ENCODE data around the gene KCTD2. TPM values are rescaled to one million over a fixed set of nuclear protein-coding genes. Genes with fewer than 3 reads are reported as not detected.
"Not testable (repeated sequence)": the region's sequence is repeated elsewhere in the genome, so short reads cannot be mapped to it uniquely, and the experiment has no call there.

Gene KCTD2
- polyA plus RNA-seq, 3 donors: 32.4 to 33.9 (median 33.3) TPM

DNA sequence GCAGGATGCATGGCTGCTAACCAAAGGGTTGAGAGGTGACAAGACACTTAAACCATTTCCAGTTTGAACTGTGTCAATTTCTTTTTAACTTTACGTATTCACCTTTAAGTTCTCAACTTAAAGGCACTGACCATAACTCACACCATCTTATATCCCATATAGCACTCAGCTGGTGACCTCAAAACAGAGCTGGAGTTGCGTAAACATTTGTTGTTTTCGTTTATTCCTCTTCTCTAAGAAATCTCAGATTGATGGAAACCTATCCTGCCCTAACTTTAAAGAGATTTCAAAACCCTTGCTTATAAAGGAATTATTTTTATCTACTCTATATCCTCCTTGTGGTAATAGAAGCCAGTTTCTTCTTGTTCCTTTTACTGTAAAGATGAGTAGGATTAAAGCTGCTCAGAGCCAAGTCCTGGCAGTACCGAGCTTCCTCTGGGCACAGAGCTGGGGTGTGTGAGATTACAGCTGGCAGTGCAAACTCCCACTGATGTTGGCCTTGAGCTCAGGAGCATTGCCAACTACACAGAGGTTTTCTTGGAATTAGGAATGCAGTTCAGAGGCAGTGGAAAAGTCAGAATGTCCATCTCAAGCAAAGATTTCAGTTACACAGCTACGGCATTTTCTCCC, 1.3 kb downstream of the KCTD2 start:
- no peak for DNase-seq (ENCODE audit: low read depth in 3 of 3, low spot score in 2 of 3)

DNA sequence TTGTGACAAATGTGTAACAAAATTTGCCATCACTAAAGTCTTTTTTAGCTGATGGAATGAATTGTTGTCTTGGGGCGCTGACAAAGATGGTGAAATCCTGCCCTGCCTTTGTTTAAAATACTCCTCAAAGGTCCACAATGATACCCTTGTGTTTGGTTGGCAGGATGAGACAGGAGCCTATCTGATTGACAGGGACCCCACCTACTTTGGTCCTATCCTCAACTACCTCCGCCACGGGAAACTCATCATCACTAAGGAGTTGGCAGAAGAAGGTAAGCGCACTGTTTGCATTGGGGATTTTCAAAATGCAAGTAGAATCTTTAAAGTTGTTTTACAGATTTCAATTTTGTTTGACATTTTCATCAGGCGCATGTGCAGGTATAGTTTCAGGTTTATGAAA, 2.0 kb downstream of the KCTD2 start:
- DNase-seq (ENCODE audit: low read depth in 3 of 3, low spot score in 2 of 3): no peak

DNA sequence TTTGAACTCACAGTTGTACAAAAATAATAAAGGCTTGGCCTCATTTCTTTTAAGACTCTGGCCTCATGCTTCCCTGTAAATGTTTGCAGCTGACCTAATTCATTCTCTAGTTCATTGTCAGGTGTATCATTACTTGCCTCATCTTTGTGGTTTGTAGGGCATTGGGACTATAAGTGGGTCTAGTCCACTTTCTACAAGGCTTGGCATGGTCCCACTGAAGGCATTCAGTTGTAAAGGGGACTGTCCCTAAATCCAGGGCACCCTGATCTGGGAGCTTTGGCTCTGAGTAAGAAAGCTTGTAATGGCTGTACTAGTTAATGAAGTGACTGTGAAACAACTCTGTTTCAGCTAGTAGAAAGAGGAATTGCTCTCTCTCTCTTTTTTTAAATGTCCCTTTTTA, 2.7 kb downstream of the KCTD2 start:
- DNase-seq (ENCODE audit: low read depth in 3 of 3, low spot score in 2 of 3): no peak

DNA sequence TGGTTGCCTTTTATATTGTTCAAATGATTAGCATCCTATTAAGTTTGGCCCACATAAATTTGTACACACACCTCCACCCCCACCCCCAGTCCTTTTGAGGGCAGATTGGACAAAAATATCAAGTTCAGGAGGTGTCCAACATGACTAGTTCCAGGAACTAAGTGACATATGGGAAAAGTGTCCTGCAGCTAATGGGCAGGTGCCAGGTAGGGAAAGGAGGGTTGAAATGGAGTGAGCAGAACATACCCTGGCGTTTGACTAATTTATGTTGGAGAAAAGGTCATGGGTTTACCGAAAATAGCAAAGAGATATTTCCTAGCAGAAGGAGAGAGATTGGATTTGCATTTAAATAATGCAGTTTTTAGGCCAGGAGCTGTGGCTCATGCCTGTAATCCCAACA, 4.9 kb downstream of the KCTD2 start:
- DNase-seq (ENCODE audit: low read depth in 3 of 3, low spot score in 2 of 3): no peak

DNA sequence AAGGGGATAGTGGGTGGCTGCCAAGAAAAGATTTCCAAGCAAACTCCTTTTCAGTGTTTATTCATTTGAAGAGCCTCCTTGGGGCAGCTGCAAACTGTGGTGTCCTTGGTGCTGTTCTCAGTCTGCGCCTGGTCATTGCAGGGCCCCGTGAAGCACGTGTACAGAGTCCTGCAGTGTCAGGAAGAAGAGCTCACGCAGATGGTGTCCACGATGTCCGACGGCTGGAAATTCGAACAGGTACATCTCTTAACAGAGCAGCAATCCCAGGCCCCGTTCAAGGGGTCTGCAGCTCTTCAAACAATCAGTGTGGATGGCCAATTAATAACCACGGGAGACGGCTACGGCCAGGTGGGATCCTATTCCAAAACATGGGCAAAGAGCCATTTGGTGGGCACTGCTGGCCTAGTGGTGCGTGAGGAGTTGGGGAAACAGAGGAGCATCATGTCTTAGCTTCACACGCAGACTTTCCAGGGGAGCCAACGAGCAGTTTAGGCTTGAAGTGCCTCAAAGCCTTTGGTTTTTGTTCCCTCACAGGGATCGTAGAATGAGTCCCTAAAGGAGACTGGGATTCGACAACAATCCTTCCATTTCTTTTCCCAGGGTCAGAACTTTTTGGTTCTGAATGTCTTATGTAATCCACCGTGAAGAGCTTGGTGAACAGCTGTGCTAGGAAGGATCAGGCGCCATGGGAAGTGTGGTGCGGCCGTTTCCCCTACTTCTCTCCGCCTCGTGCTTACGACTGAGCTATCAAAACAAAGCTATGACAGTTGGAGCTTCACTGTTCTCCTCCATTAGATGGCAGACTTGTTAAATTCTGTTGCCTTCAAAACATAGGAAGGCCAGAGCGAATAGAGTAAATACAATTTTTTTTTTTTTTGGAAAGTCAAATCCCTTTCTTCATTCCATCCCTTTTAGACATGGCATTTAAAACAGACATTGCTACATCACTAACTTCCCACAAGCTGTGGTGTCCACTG, 12.6 kb downstream of the KCTD2 start:
- peak in 1 of 3 donors; percentile 18 for DNase-seq (ENCODE audit: low read depth in 3 of 3, low spot score in 2 of 3)

DNA sequence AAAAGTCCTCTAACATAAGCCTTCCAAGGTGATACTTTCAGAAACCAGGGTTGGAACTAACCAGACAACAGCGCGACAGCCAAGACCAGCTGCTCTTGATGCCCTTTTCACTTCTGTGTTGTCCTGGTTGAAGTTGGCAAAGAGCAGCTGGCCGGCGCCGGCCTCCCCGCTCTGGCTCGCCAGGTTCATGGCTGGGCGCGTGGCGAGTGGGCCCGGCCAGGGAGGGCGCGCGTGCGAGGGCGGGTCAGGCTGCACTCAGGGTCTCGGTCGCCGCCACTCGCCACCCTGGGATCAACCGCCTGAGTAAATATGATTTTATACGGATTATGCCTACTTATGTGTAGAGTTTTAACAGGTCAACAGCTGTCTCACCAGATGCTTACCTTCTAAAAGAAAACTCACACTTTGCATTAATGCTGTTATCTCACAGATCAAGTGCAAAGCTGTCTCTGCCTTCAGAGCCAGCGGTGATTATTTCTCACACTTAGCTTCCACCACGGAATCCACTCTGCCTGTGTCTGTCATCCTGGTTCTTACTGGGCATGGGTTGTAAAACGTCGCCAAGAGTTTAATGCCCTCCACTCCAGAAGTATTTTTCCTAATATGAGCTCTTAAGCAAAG, 13.5 kb downstream of the KCTD2 start:
- DNase-seq (ENCODE audit: low read depth in 3 of 3, low spot score in 2 of 3): no peak

DNA sequence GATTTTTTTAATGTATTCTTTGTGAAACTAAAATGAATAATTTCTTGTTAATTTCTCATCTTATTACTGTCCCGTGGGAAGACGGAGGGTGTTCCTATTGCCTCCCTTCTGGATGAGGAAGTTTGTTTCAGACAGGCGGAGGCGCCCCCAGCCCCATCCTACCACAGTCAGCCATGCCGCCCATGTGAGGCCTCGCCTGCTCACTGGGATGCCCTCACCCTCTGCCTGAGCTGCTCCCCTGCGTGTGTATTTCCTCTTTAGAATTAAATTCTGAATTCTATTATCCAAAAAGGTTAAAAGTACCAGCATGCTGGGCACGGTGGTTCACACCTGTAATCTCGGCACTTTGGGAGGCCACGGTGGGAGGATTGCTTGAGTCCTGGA, 14.0 kb downstream of the KCTD2 start:
- DNase-seq (ENCODE audit: low read depth in 3 of 3, low spot score in 2 of 3): no peak

DNA sequence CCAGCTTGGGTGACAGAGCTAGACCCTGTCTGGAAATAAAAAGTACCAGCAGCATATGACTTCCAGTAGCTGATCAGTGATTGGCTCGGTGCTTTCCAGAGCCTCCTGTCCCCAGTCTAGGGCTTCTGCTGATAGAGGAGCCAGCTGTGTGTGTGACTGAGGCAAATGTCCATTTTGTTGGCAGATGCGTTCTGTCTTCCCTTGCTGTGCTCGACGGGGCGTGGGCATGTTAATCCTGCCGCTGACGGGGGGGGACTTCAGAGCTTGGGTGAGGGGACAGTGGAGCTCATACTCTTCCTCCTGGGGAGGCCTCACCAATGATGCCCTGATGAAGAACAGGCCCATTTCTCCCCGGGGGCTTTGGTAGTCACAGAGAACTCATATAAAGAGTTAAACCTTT, 14.6 kb downstream of the KCTD2 start:
- DNase-seq (ENCODE audit: low read depth in 3 of 3, low spot score in 2 of 3): no peak

DNA sequence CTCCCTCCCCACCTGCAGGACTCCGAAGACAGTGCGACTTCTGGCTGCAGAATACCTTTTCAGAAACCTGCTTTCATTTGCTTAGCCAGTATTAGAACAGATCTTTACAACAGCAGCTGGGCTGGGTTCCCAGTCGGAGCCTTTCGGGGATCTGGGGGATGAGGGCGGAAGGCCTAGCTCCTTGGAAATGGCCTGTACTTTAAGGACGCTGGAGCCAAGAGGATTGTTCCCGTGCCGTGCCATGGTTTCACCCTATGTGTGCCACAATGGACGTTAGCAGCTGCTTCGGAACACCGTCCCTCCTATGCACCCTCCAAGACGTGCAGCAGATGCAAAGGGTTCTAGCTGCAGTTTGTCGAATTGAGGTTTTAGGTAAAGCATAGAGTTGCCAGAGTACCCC, 16.2 kb downstream of the KCTD2 start:
- DNase-seq (ENCODE audit: low read depth in 3 of 3, low spot score in 2 of 3): no peak

DNA sequence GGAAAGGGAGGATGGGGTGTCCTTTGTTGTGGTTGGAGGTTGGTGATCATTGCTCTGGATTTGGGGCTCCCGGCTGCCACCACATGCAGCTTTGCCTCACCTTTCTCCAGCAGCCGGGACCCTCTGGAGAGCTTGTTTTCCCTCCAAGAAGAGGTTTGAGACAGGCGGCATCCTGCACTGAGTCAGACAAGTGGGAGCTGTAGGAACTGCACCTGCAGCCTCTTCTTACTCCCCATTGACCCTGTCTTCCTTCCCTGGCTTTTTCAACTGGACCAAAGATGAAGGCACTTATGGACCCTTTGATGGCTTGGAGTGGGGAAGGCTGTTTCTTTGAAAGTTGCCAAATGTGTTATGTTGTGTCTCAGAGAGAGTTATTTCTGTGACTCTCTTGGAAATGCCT, 16.6 kb downstream of the KCTD2 start:
- DNase-seq (ENCODE audit: low read depth in 3 of 3, low spot score in 2 of 3): no peak

DNA sequence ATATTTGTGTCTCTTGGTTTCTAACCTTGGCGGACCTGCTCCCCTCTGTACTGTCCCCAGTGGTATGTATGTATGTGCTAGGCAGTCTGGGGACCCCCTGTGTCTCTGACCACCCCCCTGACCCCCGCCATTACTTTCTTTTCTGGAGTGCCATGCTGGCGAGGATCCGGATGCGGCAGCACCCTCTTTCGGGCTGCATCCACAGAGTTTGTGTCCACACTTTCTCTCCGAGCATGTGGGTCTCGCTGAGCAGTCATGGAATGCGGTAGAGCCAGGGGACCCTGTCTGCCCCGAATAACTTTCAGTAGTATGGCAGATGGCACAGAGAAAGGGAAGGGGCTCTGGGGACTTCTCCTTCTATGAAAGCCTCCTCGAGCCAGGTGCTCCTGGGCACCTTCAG, 17.0 kb downstream of the KCTD2 start:
- no peak for DNase-seq (ENCODE audit: low read depth in 3 of 3, low spot score in 2 of 3)

DNA sequence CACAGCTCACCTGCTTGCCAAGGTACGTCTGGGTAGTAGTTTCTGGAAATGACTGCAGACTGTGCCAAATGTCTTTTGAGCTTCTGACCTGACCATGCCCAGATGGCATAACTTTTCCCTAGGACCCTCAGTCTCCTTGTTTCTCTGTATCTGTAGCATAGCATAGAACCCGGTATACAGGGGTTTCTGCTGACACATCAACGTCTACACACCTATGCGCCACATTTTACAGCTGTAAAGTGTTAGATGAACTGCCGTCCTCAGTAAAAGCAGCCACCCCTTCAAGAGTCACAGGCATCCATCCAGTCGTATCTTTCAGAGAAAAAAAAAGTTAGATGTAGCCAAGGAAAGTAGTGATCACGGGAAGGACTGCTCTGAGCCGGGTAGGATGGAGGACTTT, 17.4 kb downstream of the KCTD2 start:
- no peak for DNase-seq (ENCODE audit: low read depth in 3 of 3, low spot score in 2 of 3)

DNA sequence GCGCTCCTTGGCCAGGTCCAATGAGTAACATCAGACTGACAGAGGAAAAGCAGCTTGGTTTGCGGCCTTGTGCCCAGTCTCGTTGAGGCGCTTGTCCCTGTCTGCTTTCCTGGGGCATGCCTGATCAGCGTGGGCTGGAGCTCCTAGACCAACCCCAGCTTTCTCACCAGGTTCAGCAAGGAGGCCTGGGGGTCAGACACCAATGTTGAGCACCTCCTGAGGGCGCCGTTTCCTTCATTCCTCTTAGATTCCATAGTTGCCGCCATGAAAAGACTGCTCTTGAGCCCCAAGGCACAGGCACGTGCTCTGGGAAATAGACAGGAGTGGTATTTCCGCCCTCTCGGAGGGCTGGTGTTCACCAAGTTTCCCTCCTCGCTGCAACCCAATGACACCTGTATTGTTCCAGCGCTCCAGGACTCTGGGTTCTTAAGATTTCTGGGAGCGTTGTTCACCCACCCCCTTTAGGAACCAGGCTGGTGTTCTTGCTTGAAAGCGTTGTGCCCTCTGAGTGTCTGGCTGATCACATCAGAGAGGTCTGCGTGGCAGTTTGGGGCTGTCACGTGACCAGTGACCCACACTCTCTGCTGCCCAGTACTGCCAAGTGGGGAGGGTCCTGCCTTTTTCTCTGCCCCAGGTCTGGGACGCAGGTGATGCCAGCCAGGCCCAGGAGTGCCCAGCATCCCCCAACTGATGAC, 18.0 kb downstream of the KCTD2 start:
- no peak for DNase-seq (ENCODE audit: low read depth in 3 of 3, low spot score in 2 of 3)

DNA sequence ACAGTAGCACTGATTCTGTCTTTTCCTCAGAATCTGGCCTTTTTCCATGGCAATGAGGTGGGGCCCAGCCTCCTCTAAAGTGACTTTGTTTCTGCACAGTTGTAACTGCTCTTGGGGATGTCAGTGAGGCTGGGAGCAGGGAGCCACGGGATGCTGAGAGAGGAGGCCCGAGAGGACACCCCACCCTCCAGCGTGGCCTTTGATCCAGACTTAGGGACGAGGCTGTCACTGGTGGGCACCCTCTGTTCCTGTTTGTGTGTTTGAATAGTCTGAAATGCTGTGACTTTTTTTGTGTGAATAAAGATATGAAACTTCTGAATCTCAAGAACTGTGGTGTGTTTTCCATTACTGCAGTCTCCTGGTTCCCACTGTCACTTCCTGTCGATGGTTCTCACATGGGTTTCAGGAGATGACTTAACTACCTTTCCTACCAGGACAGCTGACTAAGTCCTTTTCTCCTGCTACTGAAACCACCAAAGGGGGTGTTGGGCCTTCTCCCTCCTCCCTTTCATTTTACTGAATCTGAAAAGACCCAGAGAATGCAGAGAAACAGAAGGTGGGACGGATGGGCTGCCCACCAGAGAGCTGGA, 18.6 kb downstream of the KCTD2 start:
- DNase-seq (ENCODE audit: low read depth in 3 of 3, low spot score in 2 of 3): no peak

DNA sequence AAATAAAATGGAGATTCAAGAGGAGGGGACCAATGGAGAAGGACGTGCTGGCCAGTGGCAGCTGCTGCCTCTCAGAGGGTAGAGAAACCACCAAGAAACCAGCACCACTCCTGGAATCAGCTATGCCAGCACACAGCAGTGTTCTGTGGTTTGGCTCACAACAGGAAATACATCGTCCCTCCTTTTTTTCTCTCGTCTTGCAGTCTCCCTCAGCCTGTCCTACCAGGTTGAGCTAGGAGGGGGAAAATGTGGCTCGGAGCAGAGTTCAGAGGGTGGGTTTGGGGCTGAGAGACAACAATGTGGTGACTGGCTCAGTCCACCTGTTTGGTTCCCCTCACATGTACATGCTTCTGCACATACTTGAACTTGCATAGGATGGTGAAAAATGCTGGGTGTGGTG, 20.8 kb downstream of the KCTD2 start:
- DNase-seq (ENCODE audit: low read depth in 3 of 3, low spot score in 2 of 3): no peak

DNA sequence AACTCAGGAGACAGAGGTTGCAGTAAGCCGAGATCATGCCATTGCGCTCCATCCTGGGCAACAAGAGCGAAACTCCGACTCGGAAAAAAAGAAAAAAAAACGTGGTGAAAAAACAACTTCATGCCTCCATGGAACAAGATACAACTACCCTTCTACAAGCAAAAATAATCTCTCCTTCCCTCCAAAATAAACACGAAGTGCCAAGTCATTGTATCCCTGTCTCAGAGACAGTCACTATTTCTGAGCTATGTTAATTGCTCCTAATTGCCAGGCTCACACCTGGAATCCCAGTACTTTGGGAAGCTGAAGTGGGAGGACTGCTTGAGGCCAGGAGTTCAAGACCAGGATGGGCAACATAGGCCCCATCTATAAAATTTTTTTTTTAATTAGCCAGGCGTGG, 21.7 kb downstream of the KCTD2 start:
- DNase-seq (ENCODE audit: low read depth in 3 of 3, low spot score in 2 of 3): no peak

DNA sequence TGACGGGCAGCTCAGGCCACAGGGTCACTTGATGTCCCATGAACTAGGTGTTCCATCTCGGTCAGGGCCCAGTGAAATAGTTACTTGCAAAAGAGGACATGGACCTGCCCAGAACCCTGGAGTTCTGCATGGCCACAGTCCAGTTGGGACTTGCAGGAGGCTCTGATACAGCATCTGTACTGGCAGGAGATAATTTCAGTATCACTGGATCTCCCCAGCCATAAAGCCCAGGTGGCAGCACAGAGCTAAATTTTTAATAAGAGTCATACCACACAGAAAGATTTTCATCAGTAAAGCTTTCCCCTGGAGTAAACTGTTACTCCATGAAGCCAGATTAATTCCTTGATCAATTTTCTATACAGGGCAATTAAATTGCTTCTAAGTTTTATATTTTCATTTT, 22.8 kb downstream of the KCTD2 start:
- DNase-seq (ENCODE audit: low read depth in 3 of 3, low spot score in 2 of 3): no peak

DNA sequence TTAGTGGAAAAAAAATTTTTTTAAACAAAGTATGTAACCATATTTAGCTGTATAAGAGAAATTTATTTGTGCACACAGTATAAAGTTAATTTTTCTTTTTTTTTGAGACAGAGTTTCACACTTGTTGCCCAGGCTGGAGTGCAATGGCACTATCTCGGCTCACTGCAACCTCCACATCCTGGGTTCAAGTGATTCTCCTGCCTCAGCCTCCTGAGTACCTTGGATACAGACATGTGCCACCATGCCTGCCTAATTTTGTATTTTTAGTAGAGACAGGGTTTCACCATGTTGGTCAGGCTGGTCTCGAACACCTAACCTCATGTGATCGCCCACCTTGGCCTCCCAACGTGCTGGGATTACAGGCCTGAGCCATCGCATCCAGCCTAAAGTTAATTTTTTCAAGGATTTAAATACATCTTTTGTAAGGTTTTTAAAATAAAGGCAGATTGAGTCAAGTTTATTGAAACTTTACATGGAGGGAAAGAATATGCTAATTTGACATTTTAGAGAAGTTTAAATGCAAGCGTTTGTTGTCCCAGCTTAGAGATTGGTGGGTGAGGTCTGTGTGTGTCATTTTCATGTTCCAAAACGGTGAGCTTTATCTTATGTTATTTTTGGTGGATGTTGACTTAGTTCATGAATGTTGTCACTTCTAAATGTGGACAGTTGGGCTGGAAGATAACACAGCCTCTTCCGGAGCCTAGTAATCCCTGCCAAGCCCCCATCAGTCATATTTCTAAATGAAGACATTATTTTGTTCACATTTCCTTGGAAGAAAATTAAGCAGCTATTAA, 24.6 kb downstream of the KCTD2 start:
- DNase-seq (ENCODE audit: low read depth in 3 of 3, low spot score in 2 of 3): not testable (repeated sequence)

DNA sequence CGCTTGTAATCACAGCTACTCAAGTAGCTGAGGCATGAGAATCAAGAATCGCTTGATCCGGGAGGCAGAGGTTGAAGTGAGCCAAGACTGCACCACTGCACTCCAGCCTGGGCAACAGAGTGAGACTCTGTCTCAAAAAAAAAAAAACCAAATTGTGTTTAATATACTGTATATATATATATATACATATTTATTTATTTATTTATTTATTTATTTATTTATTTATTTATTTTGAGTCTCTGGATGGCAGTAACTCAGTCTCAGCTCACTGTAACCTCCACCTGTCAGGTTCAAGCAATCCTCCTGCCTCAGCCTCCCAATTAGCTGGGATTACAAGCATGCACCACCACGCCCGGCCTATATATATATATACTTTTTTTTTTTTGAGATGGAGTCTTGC, 25.9 kb downstream of the KCTD2 start:
- not testable (repeated sequence) for DNase-seq (ENCODE audit: low read depth in 3 of 3, low spot score in 2 of 3)

DNA sequence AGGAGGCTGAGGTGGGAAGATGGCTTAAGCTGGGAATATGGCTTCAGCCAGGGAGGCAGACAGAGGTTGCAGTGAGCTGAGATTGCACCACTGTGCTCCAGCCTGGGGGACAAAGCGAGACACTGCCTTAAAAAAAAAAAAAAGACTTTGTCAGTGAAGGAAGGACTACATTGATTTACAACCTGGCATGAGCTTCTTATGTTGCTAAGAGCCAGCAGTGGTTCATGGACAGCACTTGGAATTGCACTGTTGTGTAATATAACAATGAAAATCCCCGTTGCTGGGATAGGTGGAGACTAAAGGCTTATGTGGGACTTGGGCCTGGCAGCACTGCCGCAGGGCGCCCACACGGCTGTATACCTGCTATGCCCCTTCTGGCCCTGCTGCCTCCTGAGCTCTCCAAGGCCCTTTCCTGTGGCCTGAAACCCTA, 26.6 kb downstream of the KCTD2 start:
- DNase-seq (ENCODE audit: low read depth in 3 of 3, low spot score in 2 of 3): no peak
